Esophagus squamous epithelium (tissue), 4 donors: ENCODE measurements around the gene CDKAL1.

Experiments used
- CTCF ChIP-seq, 6 experiments: fragments of 450-650 bp in 4 of 6; fragments of 200-600 bp in 2 of 6; sonication (generic) in 2 of 6; IDR thresholded peaks; one replicate each; pipeline ENCODE4 v1.5.1; 2016 to 2019; ENCODE audit warnings: antibody characterized with exemption in 6 of 6, mild to moderate bottlenecking in 4 of 6, moderate library complexity in 4 of 6
- POLR2A ChIP-seq, 4 donors: fragments of 450-650 bp; IDR thresholded peaks; one replicate each; pipeline ENCODE4 v1.6.1; 2017; ENCODE audit warnings: antibody characterized with exemption in 4 of 4, mild to moderate bottlenecking in 4 of 4, moderate library complexity in 3 of 4

- TF ChIP-seq POLR2A (IDR thresholded peaks at IDR 0.05) (no peak), CTCF (IDR thresholded peaks at IDR 0.05) (no peak)
Measured at GRCh38 chr6:21132856-21133838, 598.9 kb downstream of the CDKAL1 start.
